ENCODE data around the gene SMAD3. TPM values are rescaled to one million over a fixed set of nuclear protein-coding genes. Genes with fewer than 3 reads are reported as not detected.
"Not testable (repeated sequence)": the region's sequence is repeated elsewhere in the genome, so short reads cannot be mapped to it uniquely, and the experiment has no call there.

SMAD3 gene
- total and polyA plus RNA-seq, 10 of the 15 experiments (the other 5 are each of a cell fraction or from before 2014, with no cell fraction given), result 5.6 to 43.2 (median 16.0) TPM

DNA sequence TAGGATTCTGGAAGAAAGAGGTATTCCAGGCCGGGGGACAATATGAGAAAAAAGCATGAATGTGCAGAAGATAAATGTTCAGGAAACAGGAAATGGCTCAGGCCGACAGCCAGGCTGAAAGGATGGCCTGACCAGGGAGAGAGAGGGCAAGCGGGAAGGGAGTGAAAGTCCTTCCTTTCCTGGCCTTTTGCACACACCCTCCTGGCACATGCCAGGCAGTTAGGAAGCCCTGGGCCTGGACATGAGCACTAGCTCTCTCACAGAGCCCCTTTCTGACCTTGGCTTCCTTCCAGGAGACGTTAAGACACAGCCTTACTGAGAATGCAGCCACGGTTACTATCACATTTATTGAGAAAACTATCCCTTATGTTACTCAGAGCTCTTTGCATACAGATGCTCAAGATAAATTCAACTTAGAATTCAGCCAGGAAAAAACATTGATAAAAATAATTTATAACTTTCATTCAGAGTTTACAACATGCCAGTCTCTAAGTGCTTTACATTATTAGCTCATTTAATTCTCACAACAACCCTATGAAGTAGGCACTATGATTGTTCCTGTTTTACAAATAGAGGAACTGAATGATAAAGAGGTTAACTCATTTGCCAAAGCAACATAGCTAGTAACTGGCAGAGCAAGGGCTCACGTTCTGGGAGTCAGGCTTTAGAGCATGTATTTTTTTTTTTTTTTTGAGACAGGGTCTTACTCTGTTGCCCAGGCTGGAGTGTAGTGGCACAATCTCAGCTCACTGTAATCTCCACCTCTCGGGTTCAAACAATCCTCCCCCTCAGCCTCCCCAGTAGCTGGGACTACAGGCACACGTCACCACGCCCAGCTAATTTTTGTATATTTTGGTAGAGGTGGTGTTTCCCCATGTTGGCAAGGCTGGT lies 39.4 kb upstream of the SMAD3 start:
- Histone ChIP-seq H3K4me3 (no peak overlapping the region), H3K36me3 (ENCODE audit: control insufficient read depth in 2 of 2, insufficient read depth in 2 of 2, low read length in 1 of 2) (no peaks in the 10 kb centered on the region), H2AFZ (ENCODE audit: control insufficient read depth, low read depth, low read length) (no peak overlapping the region), H3K27me3 (replicated peaks in 1 of 2; ENCODE audit: control insufficient read depth in 2 of 2, insufficient read depth in 2 of 2, low read length in 1 of 2) (no peaks in the 10 kb centered on the region), H3K79me2 (ENCODE audit: control insufficient read depth, insufficient read depth, low read length) (no peaks in the 10 kb centered on the region), H4K20me1 (ENCODE audit: control insufficient read depth, insufficient read depth) (no peaks in the 10 kb centered on the region), H3K9ac (ENCODE audit: control insufficient read depth, insufficient read depth, low read length) (no peak overlapping the region), H3K4me2 (ENCODE audit: control insufficient read depth, insufficient read depth) (no peak overlapping the region), H3K4me1 (ENCODE audit: control insufficient read depth, insufficient read depth, low read length) (peaks cover 10% of the 10 kb centered on the region), H3K27ac (ENCODE audit: control insufficient read depth, insufficient read depth) (no peak overlapping the region), H3K9me3 (replicated peaks; ENCODE audit: control insufficient read depth, insufficient read depth, low read length) (no peaks in the 10 kb centered on the region)
- no peak for FAIRE-seq
- in situ Hi-C loops (cut with MboI), result no loop called here
- BruUV-seq (replicated peaks), result no TSS peak
- TF ChIP-seq SUZ12 (IDR thresholded peaks at IDR 0.05; ENCODE audit: unreplicated experiment) (no peak), SPI1 (IDR thresholded peaks at IDR 0.05; ENCODE audit: borderline replicate concordance, insufficient read depth, low read depth, low read length) (peak; percentile 34)
- ChIA-PET POLR2A (interaction anchor here (0.6 to 0.7 kb wide), 2 partner anchors 10 to 116 kb away, joined by 6 read pairs; no protein-coding TSS in a partner anchor), CTCF (interaction anchor here (0.9 to 1.1 kb wide), 3 partner anchors 11 to 19 kb away, joined by 3 to 4 read pairs (median 3); no protein-coding TSS in a partner anchor), RAD21 (ENCODE audit: unreplicated experiment) (interaction anchor here (1.0 to 1.2 kb wide), 2 partner anchors 43 to 80 kb away, joined by 3 to 5 read pairs; no protein-coding TSS in a partner anchor), SMC1A (ENCODE audit: uncharacterized antibody, unreplicated experiment) (interaction anchor here (0.7 to 1.6 kb wide), 7 partner anchors 8 to 198 kb away, joined by 3 to 7 read pairs (median 4); no protein-coding TSS in a partner anchor)
- WGBS (ENCODE audit: insufficient coverage, insufficient replicate concordance, low lambda C conversion rate, missing lambda C conversion rate), result 58% methylated on average over 9 of the region's 9 CpGs
- no peak for DNase-seq (ENCODE audit: low read depth, low spot score)
- ATAC-seq, result no peak
- intact Hi-C loops (cut with micrococcal nuclease; ENCODE audit: unreplicated experiment), result no loop called here

DNA sequence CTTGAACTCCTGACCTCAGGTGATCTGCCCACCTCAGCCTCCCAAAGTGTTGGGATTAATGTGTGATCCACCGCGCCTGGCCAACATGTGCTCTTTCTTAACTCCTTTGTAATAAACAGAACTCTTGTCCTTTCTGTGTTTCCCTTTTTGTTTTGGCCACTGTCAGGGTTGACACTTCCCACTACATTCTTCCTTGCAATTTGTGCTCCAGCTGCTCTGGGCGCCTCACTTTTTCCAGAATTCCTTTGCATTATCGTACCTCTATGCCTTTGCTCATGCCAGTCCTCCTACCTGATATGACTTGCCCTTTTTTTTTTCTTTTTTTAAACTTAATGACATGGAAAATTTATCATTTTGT lies 38.8 kb upstream of the SMAD3 start:
- intact Hi-C loops (cut with micrococcal nuclease; ENCODE audit: unreplicated experiment) (no loop called here), in situ Hi-C loops (cut with MboI) (no loop called here)
- Histone ChIP-seq H3K4me2 (ENCODE audit: control insufficient read depth, insufficient read depth) (no peak overlapping the region), H4K20me1 (ENCODE audit: control insufficient read depth, insufficient read depth) (no peaks in the 10 kb centered on the region), H3K9ac (ENCODE audit: control insufficient read depth, insufficient read depth, low read length) (no peak overlapping the region), H3K4me1 (ENCODE audit: control insufficient read depth, insufficient read depth, low read length) (peaks cover 10% of the 10 kb centered on the region), H3K36me3 (ENCODE audit: control insufficient read depth in 2 of 2, insufficient read depth in 2 of 2, low read length in 1 of 2) (no peaks in the 10 kb centered on the region), H3K4me3 (no peak overlapping the region), H3K27me3 (replicated peaks in 1 of 2; ENCODE audit: control insufficient read depth in 2 of 2, insufficient read depth in 2 of 2, low read length in 1 of 2) (no peaks in the 10 kb centered on the region), H2AFZ (ENCODE audit: control insufficient read depth, low read depth, low read length) (no peak overlapping the region), H3K27ac (ENCODE audit: control insufficient read depth, insufficient read depth) (no peak overlapping the region), H3K9me3 (replicated peaks; ENCODE audit: control insufficient read depth, insufficient read depth, low read length) (no peaks in the 10 kb centered on the region), H3K79me2 (ENCODE audit: control insufficient read depth, insufficient read depth, low read length) (no peaks in the 10 kb centered on the region)
- WGBS (ENCODE audit: insufficient coverage, insufficient replicate concordance, low lambda C conversion rate, missing lambda C conversion rate), result 67% methylated on average over 4 of the region's 4 CpGs
- FAIRE-seq (no peak), ATAC-seq (no peak), DNase-seq (ENCODE audit: low read depth, low spot score) (no peak)
- ChIA-PET POLR2A (no interaction called here), CTCF (no interaction called here), SMC1A (ENCODE audit: uncharacterized antibody, unreplicated experiment) (interaction anchor here (0.7 to 1.6 kb wide), 4 partner anchors 7 to 23 kb away, joined by 3 to 7 read pairs (median 4); no protein-coding TSS in a partner anchor), RAD21 (ENCODE audit: unreplicated experiment) (interaction anchor here (1.0 kb wide), 1 partner anchor 80 kb away, joined by 5 read pairs; no protein-coding TSS in a partner anchor)
- BruUV-seq (replicated peaks), result no TSS peak
- TF ChIP-seq SMAD5 (IDR thresholded peaks at IDR 0.05; ENCODE audit: low read depth), result no peak
- no peak for TF ChIP-seq IKZF1 (conservative IDR thresholded peaks at IDR 0.05)
- TF ChIP-seq NRF1 (conservative IDR thresholded peaks at IDR 0.05; ENCODE audit: low read depth, low read length), result no peak
- no peak for TF ChIP-seq CEBPB (IDR thresholded peaks at IDR 0.05; ENCODE audit: borderline replicate concordance in 1 of 2, low read depth in 2 of 2, low read length in 2 of 2)
- TF ChIP-seq FOXM1 (IDR thresholded peaks at IDR 0.05; ENCODE audit: low read depth, low read length), result no peak

DNA sequence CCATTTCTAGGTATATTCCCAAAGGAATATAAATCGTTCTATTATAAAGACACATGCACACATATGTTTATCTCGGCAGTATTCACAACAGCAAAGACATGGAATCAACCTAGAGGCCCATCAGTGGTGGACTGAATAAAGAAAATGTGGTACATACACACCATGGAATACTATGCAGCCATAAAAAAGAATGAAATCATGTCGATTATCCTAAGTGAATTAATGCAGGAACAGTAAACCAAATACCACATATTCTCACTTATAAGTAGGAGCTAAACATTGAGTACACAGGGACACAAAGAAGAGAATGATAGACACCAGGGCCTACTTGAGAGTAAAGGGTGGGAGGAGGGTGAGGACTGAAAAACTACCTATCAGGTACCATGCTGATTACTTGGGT lies 37.0 kb upstream of the SMAD3 start:
- H4K20me1 ChIP-seq (ENCODE audit: control insufficient read depth, insufficient read depth); H3K36me3 ChIP-seq (ENCODE audit: control insufficient read depth in 2 of 2, insufficient read depth in 2 of 2, low read length in 1 of 2); in situ Hi-C loops (cut with MboI); RAD21 ChIA-PET (ENCODE audit: unreplicated experiment); BruUV-seq (replicated peaks); FAIRE-seq; H3K4me2 ChIP-seq (ENCODE audit: control insufficient read depth, insufficient read depth); SMC1A ChIA-PET (ENCODE audit: uncharacterized antibody, unreplicated experiment); H2AFZ ChIP-seq (ENCODE audit: control insufficient read depth, low read depth, low read length); H3K79me2 ChIP-seq (ENCODE audit: control insufficient read depth, insufficient read depth, low read length); ATAC-seq; H3K9me3 ChIP-seq (replicated peaks; ENCODE audit: control insufficient read depth, insufficient read depth, low read length); H3K27me3 ChIP-seq (replicated peaks in 1 of 2; ENCODE audit: control insufficient read depth in 2 of 2, insufficient read depth in 2 of 2, low read length in 1 of 2); H3K9ac ChIP-seq (ENCODE audit: control insufficient read depth, insufficient read depth, low read length); H3K27ac ChIP-seq (ENCODE audit: control insufficient read depth, insufficient read depth); DNase-seq (ENCODE audit: low read depth, low spot score); CTCF ChIA-PET; H3K4me3 ChIP-seq; intact Hi-C loops (cut with micrococcal nuclease; ENCODE audit: unreplicated experiment); POLR2A ChIA-PET: not testable (repeated sequence)
- WGBS (ENCODE audit: insufficient coverage, insufficient replicate concordance, low lambda C conversion rate, missing lambda C conversion rate), result 62% methylated on average over 3 of the region's 3 CpGs
- H3K4me1 ChIP-seq (ENCODE audit: control insufficient read depth, insufficient read depth, low read length), result peaks cover 10% of the 10 kb centered on the region
